HG03575 (cell line): ENCODE measurements around the gene SLC6A12.
"Not testable (repeated sequence)": the region's sequence is repeated elsewhere in the genome, so short reads cannot be mapped to it uniquely, and the experiment has no call there.

Source experiments
- ATAC-seq: cut with Tn5 transposase; IDR thresholded peaks from one replicate; pipeline ENCODE4 v1.9.1; 2021; ENCODE audit not compliant: unreplicated experiment, insufficient number of reproducible peaks, low FRiP score; ENCODE audit errors: extremely low read depth

The SLC6A12 gene

GRCh38 chr12:237026-237815 is 23.3 kb upstream of the SLC6A12 start:
- no peak for ATAC-seq

- no peak for ATAC-seq
Observed at GRCh38 chr12:236445-236844, 22.5 kb upstream of the SLC6A12 start.

- not testable (repeated sequence) for ATAC-seq
Observed at GRCh38 chr12:235967-236366, 22.0 kb upstream of the SLC6A12 start.

- no peak for ATAC-seq
Observed at GRCh38 chr12:234891-235415, 21.0 kb upstream of the SLC6A12 start.

GRCh38 chr12:234019-234418 is 20.1 kb upstream of the SLC6A12 start:
- no peak for ATAC-seq

GRCh38 chr12:233615-233968 is 19.6 kb upstream of the SLC6A12 start:
- ATAC-seq = no peak

- ATAC-seq = no peak
Observed at GRCh38 chr12:232731-233614, 19.0 kb upstream of the SLC6A12 start.

GRCh38 chr12:230925-231671 is 17.1 kb upstream of the SLC6A12 start:
- ATAC-seq = no peak

GRCh38 chr12:229441-230191 is 15.7 kb upstream of the SLC6A12 start:
- ATAC-seq = no peak

GRCh38 chr12:228846-229200 is 14.9 kb upstream of the SLC6A12 start:
- no peak for ATAC-seq

- ATAC-seq = no peak
Observed at GRCh38 chr12:227923-228845, 14.2 kb upstream of the SLC6A12 start.

GRCh38 chr12:227286-227915 is 13.4 kb upstream of the SLC6A12 start:
- no peak for ATAC-seq

GRCh38 chr12:226401-226800 is 12.4 kb upstream of the SLC6A12 start:
- ATAC-seq = no peak

GRCh38 chr12:225012-225411 is 11.1 kb upstream of the SLC6A12 start:
- ATAC-seq = no peak

- no peak for ATAC-seq
Observed at GRCh38 chr12:224330-224729, 10.4 kb upstream of the SLC6A12 start.

- ATAC-seq = no peak
Observed at GRCh38 chr12:223841-224240, 9.9 kb upstream of the SLC6A12 start.

GRCh38 chr12:221736-222135 is 7.8 kb upstream of the SLC6A12 start:
- no peak for ATAC-seq
